ENCODE measurements around the gene PTPRG. TPM values are rescaled to one million over a fixed set of nuclear protein-coding genes. Genes with fewer than 3 reads are reported as not detected.

Gene PTPRG
- total and polyA plus RNA-seq, 2 experiments from 2014 or later, result 24.4 to 131 TPM

GRCh38 chr3:62098646-62099365, 537.4 kb downstream of the PTPRG start:
- no peak for DNase-seq (ENCODE audit: low spot score)
- H3K9me3 Mint-ChIP-seq, result no peaks in the 10 kb centered on the region
- no peaks in the 10 kb centered on the region for H3K79me2 ChIP-seq (replicated peaks; ENCODE audit: insufficient read depth)

More at GRCh38 chr3:62098646-62099365, 537.4 kb downstream of the PTPRG start:
- Histone ChIP-seq H3K4me2 (no peak overlapping the region), H4K20me1 (replicated peaks; ENCODE audit: insufficient read depth) (peaks cover 15% of the 10 kb centered on the region), H3K4me1 (ENCODE audit: insufficient read depth) (no peaks in the 10 kb centered on the region), H3F3A (replicated peaks; ENCODE audit: low read depth) (no peaks in the 10 kb centered on the region), H3K27me3 (ENCODE audit: insufficient read depth) (no peaks in the 10 kb centered on the region), H3K27ac (ENCODE audit: low read depth) (no peak overlapping the region), H2AFZ (no peak overlapping the region), H3K4me3 (no peak overlapping the region), H3K36me3 (ENCODE audit: insufficient read depth) (no peaks in the 10 kb centered on the region), H3K9me2 (ENCODE audit: insufficient read depth) (no peaks in the 10 kb centered on the region)
- Mint-ChIP-seq H3K36me3 (ENCODE audit: low read depth) (no peaks in the 10 kb centered on the region), H3K27ac (no peak overlapping the region), H3K4me3 (no peak overlapping the region), H3K4me1 (peaks cover 2% of the 10 kb centered on the region; the same call in 1 of the 3 replicates), H3K27me3 (ENCODE audit: insufficient read depth, low read depth, poor library complexity) (peaks cover 3% of the 10 kb centered on the region)
- TF ChIP-seq ETS1 (IDR thresholded peaks at IDR 0.05) (no peak), CREB1 (CRISPR knock-in tag; IDR thresholded peaks at IDR 0.05; ENCODE audit: low read depth) (no peak), ZNF331 (CRISPR knock-in tag; IDR thresholded peaks at IDR 0.05; ENCODE audit: low read depth) (no peak), EZH2phosphoT487 (IDR thresholded peaks at IDR 0.05; ENCODE audit: unreplicated experiment) (no peak), JUNB (IDR thresholded peaks at IDR 0.05; ENCODE audit: unreplicated experiment) (no peak), POLR2AphosphoS5 (IDR thresholded peaks at IDR 0.05; ENCODE audit: low read depth) (no peak), NANOG (IDR thresholded peaks at IDR 0.05; ENCODE audit: borderline replicate concordance) (no peak), REST (IDR thresholded peaks at IDR 0.05; ENCODE audit: unreplicated experiment) (no peak), ZNF114 (CRISPR knock-in tag; IDR thresholded peaks at IDR 0.05) (no peak), ZNF462 (CRISPR knock-in tag; IDR thresholded peaks at IDR 0.05) (no peak)
- no peak for ATAC-seq

Data from GM23338 (cell line).